IMR-90 (cell line): ENCODE results near the gene CRACDL. TPM values are rescaled to one million over a fixed set of nuclear protein-coding genes. Genes with fewer than 3 reads are reported as not detected.

ENCODE experiments used
- ATAC-seq: fragments of 200-7000 bp; cut with Tn5 transposase; 2 replicates; pipeline ENCODE4 v1.9.1; 2020; ENCODE audit warnings: low read depth, mild to moderate bottlenecking, moderate library complexity
- BruUV-seq: library from RNA; stranded (reverse); fragments of 400-500 nt; replicated peaks from 2 replicates; lab custom pipeline; 2021; lab: Mats Ljungman, UMichigan
- CTCF ChIA-PET: fragments of 300-600 bp; formaldehyde crosslinking; extraction: SDS; loops from one replicate; lab custom pipeline; 2021; ENCODE audit warnings: antibody characterized with exemption; lab: Yijun Ruan, JAX
- POLR2A ChIA-PET: fragments of 300-600 bp; sonication (Branson Sonifier 250); formaldehyde crosslinking; loops from one replicate; lab custom pipeline; 2022; ENCODE audit warnings: antibody characterized with exemption; ENCODE audit not compliant: unreplicated experiment; lab: Charles Lee
- DNase-seq: peaks from one replicate; pipeline ENCODE4 v3.0.0; 2013
- H2AFZ ChIP-seq: replicated peaks from 2 replicates; pipeline ENCODE3; 2013; ENCODE audit warnings: low read length, mild to moderate bottlenecking; ENCODE audit not compliant: poor library complexity
- H2AK5ac ChIP-seq: 2 replicates; pipeline ENCODE4 v1.6.1; 2013; ENCODE audit warnings: low read depth, low read length, inconsistent platforms
- H2AK9ac ChIP-seq: replicated peaks from 2 replicates; pipeline ENCODE3; 2013; ENCODE audit warnings: mild to moderate bottlenecking, low read depth, low read length, moderate library complexity; ENCODE audit not compliant: poor library complexity
- H2BK120ac ChIP-seq: 2 replicates; pipeline ENCODE4 v1.6.1; 2013; ENCODE audit warnings: low read depth, low read length, inconsistent platforms
- H2BK15ac ChIP-seq: 3 replicates; pipeline ENCODE4 v1.6.1; 2013; ENCODE audit warnings: low read depth, low read length, inconsistent platforms
- H2BK20ac ChIP-seq: 2 replicates; pipeline ENCODE4 v1.6.1; 2013; ENCODE audit warnings: low read depth, mild to moderate bottlenecking, inconsistent platforms, low read length, moderate library complexity
- H2BK5ac ChIP-seq: 2 replicates; pipeline ENCODE4 v1.6.1; 2013; ENCODE audit warnings: mild to moderate bottlenecking, low read depth, low read length, inconsistent platforms; ENCODE audit not compliant: poor library complexity, severe bottlenecking
- H3K14ac ChIP-seq: replicated peaks from 2 replicates; pipeline ENCODE4 v1.6.1; 2013; ENCODE audit warnings: low read depth, low read length, inconsistent platforms
- H3K18ac ChIP-seq: 2 replicates; pipeline ENCODE4 v1.6.1; 2013; ENCODE audit warnings: low read depth, low read length, control low read depth
- H3K23ac ChIP-seq: 2 replicates; pipeline ENCODE4 v1.6.1; 2013; ENCODE audit warnings: low read depth, low read length, inconsistent platforms
- H3K27ac ChIP-seq: 2 replicates; pipeline ENCODE4 v1.5.1; 2013; ENCODE audit warnings: mild to moderate bottlenecking, control low read depth, low read length; ENCODE audit not compliant: insufficient read depth
- H3K27me3 ChIP-seq: 2 replicates; pipeline ENCODE4 v1.6.1; 2013; ENCODE audit warnings: low read length; ENCODE audit not compliant: control insufficient read depth, insufficient read depth
- H3K36me3 ChIP-seq: 2 replicates; pipeline ENCODE4 v1.6.1; 2013; ENCODE audit warnings: low read length, mixed read lengths; ENCODE audit not compliant: control insufficient read depth, insufficient read depth
- H3K4ac ChIP-seq: 2 replicates; pipeline ENCODE4 v1.6.1; 2013; ENCODE audit warnings: low read depth, low read length, inconsistent platforms
- H3K4me1 ChIP-seq: 2 replicates; pipeline ENCODE4 v1.6.1; 2013; ENCODE audit warnings: low read length, mixed read lengths; ENCODE audit not compliant: control insufficient read depth, insufficient read depth
- H3K4me2 ChIP-seq: 2 replicates; pipeline ENCODE4 v1.6.1; 2013; ENCODE audit warnings: low read depth, mild to moderate bottlenecking, control low read depth, low read length, moderate library complexity
- H3K4me3 ChIP-seq: 2 replicates; pipeline ENCODE4 v1.5.1; 2013; ENCODE audit warnings: low read depth, mild to moderate bottlenecking, control low read depth, low read length, moderate library complexity; ENCODE audit not compliant: insufficient read depth
- H3K56ac ChIP-seq: 2 replicates; pipeline ENCODE4 v1.6.1; 2013; ENCODE audit warnings: low read length, inconsistent platforms; ENCODE audit not compliant: insufficient read depth; ENCODE audit errors: extremely low read depth
- H3K79me1 ChIP-seq, 2 experiments: 2 replicates each; pipeline ENCODE4 v1.6.1; 2013; ENCODE audit warnings: low read length in 2 of 2, inconsistent platforms in 1 of 2, low read depth in 1 of 2
- H3K9ac ChIP-seq: 2 replicates; pipeline ENCODE4 v1.6.1; 2013; ENCODE audit warnings: low read depth, low read length, control low read depth
- H3K9me1 ChIP-seq: 2 replicates; pipeline ENCODE4 v1.6.1; 2013; ENCODE audit warnings: low read length, inconsistent platforms; ENCODE audit not compliant: insufficient read depth
- H3K9me3 ChIP-seq: 2 replicates; pipeline ENCODE4 v1.6.1; 2013; ENCODE audit warnings: low read length; ENCODE audit not compliant: control insufficient read depth, insufficient read depth
- H4K20me1 ChIP-seq: 2 replicates; pipeline ENCODE4 v1.6.1; 2013; ENCODE audit warnings: low read length, inconsistent platforms; ENCODE audit not compliant: insufficient read depth
- H4K5ac ChIP-seq: 2 replicates; pipeline ENCODE4 v1.6.1; 2013; ENCODE audit warnings: mild to moderate bottlenecking, low read depth, low read length, control low read depth
- H4K8ac ChIP-seq, 2 experiments: 2 replicates each; pipeline ENCODE4 v1.6.1; 2013; ENCODE audit warnings: low read depth in 2 of 2, low read length in 2 of 2, control low read depth in 1 of 2, inconsistent platforms in 1 of 2
- H4K91ac ChIP-seq: 2 replicates; pipeline ENCODE4 v1.6.1; 2013; ENCODE audit warnings: low read depth, low read length, inconsistent platforms; ENCODE audit not compliant: insufficient read depth
- MAZ ChIP-seq: IDR thresholded peaks from 2 replicates; pipeline ENCODE4 v1.6.1; 2012; ENCODE audit warnings: low read depth, mild to moderate bottlenecking, low read length, improper control_type of control experiment, moderate library complexity, borderline replicate concordance
- MXI1 ChIP-seq: IDR thresholded peaks from 2 replicates; pipeline ENCODE4 v1.6.1; 2012; ENCODE audit warnings: low read depth, mild to moderate bottlenecking, low read length, moderate library complexity, borderline replicate concordance
- WGBS, 2 experiments: methylation state at CpG; one replicate each; pipeline versions ENCODE4 v1.1.5 to v1.1.7; 2013; ENCODE audit warnings: missing lambda C conversion rate in 2 of 2; ENCODE audit not compliant: insufficient read length in 1 of 2; ENCODE audit errors: extremely low coverage in 2 of 2; 5-methylcytosine and 5-hydroxymethylcytosine counted together
- dilution Hi-C: fragments of 300-500 bp; cut with HindIII; formaldehyde crosslinking; loops from one replicate; pipeline ENCODE4 v1.14.3; 2018; ENCODE audit warnings: low sequenced_read_pairs; ENCODE audit not compliant: unreplicated experiment
- in situ Hi-C: fragments of 300-500 bp; cut with MboI; formaldehyde crosslinking; loops from 3 replicates; pipeline ENCODE4 v1.14.3; 2019; ENCODE audit warnings: low sequenced_read_pairs, inconsistent platforms, mixed read lengths
- intact Hi-C: fragments of 100-400 bp; cut with micrococcal nuclease; formaldehyde crosslinking; loops from 2 replicates; pipeline ENCODE4 v1.10.0; 2022
- polyA plus RNA-seq, 3 experiments: library from polyadenylated mRNA; depleted of rRNA; stranded (reverse); fragments of >200 nt; gene quantifications; 2 replicates each; pipeline ENCODE4 v1.2.3, GENCODE V29; 2012; ENCODE audit warnings: low replicate concordance in 1 of 3
- total RNA-seq: library from RNA; depleted of rRNA; stranded (reverse); fragments of >200 nt; gene quantifications from 2 replicates; pipeline ENCODE4 v1.2.3, GENCODE V29; 2012

CRACDL gene
- total and polyA plus RNA-seq, 2 of the 4 experiments (the other 2 are of a cell fraction), result not detected

DNA sequence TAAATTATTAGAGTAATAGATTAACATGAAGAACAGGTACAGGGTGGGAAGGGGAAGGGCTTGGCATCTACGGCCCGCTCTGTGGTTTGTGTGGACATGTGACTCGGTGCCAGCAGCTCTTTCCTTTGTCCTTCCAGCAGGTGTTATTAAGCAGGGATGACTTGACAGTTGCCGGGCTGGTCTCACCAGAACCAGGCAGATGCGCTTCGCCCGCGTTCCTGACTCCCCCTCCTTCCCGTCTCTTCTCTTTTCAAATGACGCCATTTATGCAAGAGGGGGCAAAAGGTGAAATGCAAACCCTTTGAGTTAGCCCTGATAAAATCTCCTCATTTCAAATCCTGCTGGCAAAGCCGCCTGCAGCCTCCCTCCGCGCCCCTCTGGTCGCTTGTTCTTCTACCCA lies 166.2 kb downstream of the CRACDL start:
- H4K20me1 ChIP-seq, result no peaks in the 10 kb centered on the region
- WGBS, 2 experiments, result no CpG with 5 or more reads among the region's 14 CpGs
- H2BK20ac ChIP-seq, result no peak overlapping the region
- BruUV-seq, result no TSS peak
- no peaks in the 10 kb centered on the region for H3K9me1 ChIP-seq
- H3K56ac ChIP-seq, result no peak overlapping the region
- H4K91ac ChIP-seq, result no peak overlapping the region
- H2AFZ ChIP-seq, result no peak overlapping the region
- peaks cover 14% of the 10 kb centered on the region for H3K27me3 ChIP-seq
- H4K5ac ChIP-seq, result no peak overlapping the region
- no peak overlapping the region for H3K14ac ChIP-seq
- H3K4me1 ChIP-seq, result no peaks in the 10 kb centered on the region
- no peak overlapping the region for H2AK5ac ChIP-seq
- ChIA-PET CTCF (no interaction called here), POLR2A (no interaction called here)
- H3K4me3 ChIP-seq, result no peak overlapping the region
- intact Hi-C loops, result no loop called here
- H3K18ac ChIP-seq, result no peak overlapping the region
- no peaks in the 10 kb centered on the region for H3K79me1 ChIP-seq
- H2BK5ac ChIP-seq, result no peak overlapping the region
- in situ Hi-C loops, result no loop called here
- no peak for ATAC-seq
- no peak overlapping the region for H2BK120ac ChIP-seq
- DNase-seq, result no peak
- H3K4me2 ChIP-seq, result no peak overlapping the region
- no peak for TF ChIP-seq MXI1
- no peak for TF ChIP-seq MAZ
- no peaks in the 10 kb centered on the region for H3K9me3 ChIP-seq
- H3K27ac ChIP-seq, result no peak overlapping the region
- dilution Hi-C loops, result no loop called here
- H2BK15ac ChIP-seq, result no peak overlapping the region
- H3K36me3 ChIP-seq, result no peaks in the 10 kb centered on the region
- H3K23ac ChIP-seq, result no peak overlapping the region
- peak overlapping the region; percentile 28 for H2AK9ac ChIP-seq
- no peak overlapping the region for H3K4ac ChIP-seq
- H4K8ac ChIP-seq, result no peak overlapping the region
- no peak overlapping the region for H3K9ac ChIP-seq
